GM13976 (cell line): ENCODE results near the gene PGC.

Source experiments
- DNase-seq: peaks from one replicate; pipeline ENCODE4 v3.0.0; 2012; ENCODE audit warnings: low spot score
- in situ Hi-C: fragments of 300-500 bp; cut with MboI; formaldehyde crosslinking; loops from one replicate; pipeline ENCODE4 v1.12.0; 2022; ENCODE audit warnings: low sequenced_read_pairs, mixed read lengths, inconsistent platforms; ENCODE audit not compliant: unreplicated experiment
- TF ChIP-seq, protein P1 (sequence below): IDR thresholded peaks from 2 replicates; pipeline ENCODE4 v1.5.1; 2012; ENCODE audit warnings: borderline replicate concordance, mild to moderate bottlenecking; ENCODE audit not compliant: insufficient read depth; ENCODE audit errors: extremely low read depth, missing control alignments, control extremely low read depth

PGC gene

DNA sequence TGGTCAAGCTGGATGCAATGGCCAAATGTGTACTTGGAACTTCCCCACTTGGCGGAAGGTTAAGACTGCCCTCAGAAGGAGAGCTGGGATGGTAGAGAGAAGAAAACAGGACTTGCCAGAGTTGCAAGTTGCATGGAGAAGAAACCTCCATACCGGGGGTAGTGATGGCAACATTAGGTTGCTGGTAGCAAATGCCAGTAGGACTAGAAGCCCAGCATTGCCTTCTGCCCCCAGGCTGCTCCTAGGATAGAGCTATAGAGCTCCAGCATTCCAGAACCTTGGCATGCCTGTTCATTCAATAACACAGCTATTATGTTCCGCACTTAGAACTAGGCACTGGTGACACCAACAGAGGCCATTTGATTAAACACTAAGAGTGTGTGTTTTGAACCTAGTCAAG lies 38.3 kb downstream of the PGC start:
- in situ Hi-C loops = no loop called here
- TF ChIP-seq, protein P1, sequence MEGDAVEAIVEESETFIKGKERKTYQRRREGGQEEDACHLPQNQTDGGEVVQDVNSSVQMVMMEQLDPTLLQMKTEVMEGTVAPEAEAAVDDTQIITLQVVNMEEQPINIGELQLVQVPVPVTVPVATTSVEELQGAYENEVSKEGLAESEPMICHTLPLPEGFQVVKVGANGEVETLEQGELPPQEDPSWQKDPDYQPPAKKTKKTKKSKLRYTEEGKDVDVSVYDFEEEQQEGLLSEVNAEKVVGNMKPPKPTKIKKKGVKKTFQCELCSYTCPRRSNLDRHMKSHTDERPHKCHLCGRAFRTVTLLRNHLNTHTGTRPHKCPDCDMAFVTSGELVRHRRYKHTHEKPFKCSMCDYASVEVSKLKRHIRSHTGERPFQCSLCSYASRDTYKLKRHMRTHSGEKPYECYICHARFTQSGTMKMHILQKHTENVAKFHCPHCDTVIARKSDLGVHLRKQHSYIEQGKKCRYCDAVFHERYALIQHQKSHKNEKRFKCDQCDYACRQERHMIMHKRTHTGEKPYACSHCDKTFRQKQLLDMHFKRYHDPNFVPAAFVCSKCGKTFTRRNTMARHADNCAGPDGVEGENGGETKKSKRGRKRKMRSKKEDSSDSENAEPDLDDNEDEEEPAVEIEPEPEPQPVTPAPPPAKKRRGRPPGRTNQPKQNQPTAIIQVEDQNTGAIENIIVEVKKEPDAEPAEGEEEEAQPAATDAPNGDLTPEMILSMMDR = no peak
- no peak for DNase-seq

DNA sequence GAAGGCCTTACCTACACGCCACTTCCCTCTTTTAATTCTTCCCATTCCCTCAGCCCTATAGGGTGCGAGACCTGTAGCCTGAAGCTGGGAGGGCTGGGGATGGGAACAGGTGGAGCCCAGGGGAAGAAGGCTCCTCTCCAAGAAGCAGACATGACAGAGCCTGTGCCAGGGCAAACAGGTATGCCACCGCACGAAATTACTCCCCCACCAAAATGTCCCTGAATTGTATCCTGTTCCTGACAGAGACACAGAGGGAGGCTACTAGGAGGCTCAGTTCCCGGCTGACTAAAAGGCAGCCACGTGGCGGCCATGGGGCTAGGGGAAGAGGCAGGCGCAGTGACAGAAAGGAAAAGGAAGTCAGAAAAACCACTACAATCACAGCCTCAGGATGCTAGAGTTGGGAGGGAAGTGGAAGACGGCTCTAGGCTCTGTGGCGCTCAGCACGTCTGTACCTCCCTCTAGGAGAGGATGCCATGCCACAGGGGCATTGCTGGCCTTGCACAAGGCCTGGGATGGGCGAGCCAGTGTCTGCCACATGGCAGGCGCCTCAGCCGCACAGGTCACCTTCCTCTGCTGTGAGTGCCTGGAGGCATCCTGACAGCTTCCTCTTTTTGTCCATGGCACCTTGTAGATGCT lies 39.5 kb downstream of the PGC start:
- TF ChIP-seq, protein P1 = no peak
- no peak for DNase-seq
- in situ Hi-C loops = no loop called here

DNA sequence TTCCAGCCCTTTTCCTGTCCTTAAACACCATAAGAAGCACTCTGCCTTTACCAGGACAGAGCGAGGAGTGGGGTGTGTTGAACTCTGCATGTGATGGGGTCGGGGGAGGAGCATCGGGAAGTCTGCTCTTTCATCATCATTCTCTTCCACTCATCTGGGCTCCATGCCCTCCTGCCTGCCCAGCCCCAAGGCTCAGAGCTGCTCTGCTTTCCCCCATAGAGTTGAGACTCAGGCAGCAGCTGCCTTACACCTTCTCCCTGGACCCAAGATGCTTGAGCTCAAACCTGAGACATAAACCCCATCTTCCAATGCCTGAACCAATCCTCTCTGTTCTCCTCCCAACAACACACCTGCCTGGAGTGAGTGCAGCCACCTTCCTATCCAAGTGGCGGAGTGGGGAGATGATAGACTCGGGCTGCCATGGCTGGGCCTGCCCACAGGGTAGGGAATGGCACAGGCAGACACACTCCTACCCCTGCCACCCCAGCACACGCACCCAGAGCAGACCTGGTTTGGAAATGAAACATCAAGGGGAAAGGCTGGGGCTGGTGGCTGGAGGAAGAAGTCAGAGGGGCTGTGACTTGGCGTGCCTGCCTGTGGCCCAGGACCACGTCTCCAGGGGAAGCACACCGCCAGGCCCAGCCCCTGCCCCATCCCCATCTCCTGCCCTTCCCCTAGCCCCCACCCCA lies 40.2 kb downstream of the PGC start:
- no peak for DNase-seq
- in situ Hi-C loops = no loop called here
- TF ChIP-seq, protein P1 = no peak

DNA sequence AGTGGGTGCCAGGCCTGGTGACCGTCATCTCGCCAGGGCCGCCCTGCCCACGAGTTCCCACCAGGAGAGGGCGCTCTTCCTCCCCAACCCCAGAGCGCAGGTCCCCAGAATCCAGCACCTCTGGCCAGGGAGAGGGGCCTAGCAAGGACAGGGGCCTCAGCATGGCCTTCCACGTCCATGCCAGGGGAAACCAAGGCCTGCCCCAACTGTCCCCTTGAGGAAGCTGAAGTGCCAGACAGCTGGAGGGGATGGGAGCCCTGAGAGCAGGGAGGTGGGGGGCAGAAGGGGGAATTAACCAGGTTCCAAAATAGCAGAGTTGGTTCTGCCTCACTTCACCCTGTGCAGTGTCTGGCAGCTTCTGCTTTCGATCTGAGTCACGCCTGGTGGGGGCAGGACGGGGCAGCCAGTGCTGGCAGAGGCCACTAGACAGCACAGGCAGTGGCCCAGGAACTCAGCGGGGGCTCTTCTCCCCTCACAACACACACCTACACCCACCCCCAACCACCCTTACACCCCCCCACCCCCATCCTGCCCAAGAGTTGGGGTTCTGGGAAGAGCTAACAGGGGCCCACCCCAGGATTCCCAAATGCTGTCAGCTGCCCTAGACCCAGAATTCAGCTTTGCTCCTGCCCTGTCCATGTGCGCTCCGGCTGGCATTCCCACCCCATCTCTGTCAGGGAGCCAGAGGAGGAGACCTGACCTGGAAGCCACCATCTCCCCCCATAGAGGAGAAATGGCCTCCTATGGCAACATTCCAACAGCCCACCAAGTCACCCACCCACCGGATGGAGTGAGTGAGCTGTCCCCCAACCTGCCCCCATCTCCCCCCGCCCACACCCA lies 41.0 kb downstream of the PGC start:
- TF ChIP-seq, protein P1 = peak; percentile 91
- in situ Hi-C loops = no loop called here

DNA sequence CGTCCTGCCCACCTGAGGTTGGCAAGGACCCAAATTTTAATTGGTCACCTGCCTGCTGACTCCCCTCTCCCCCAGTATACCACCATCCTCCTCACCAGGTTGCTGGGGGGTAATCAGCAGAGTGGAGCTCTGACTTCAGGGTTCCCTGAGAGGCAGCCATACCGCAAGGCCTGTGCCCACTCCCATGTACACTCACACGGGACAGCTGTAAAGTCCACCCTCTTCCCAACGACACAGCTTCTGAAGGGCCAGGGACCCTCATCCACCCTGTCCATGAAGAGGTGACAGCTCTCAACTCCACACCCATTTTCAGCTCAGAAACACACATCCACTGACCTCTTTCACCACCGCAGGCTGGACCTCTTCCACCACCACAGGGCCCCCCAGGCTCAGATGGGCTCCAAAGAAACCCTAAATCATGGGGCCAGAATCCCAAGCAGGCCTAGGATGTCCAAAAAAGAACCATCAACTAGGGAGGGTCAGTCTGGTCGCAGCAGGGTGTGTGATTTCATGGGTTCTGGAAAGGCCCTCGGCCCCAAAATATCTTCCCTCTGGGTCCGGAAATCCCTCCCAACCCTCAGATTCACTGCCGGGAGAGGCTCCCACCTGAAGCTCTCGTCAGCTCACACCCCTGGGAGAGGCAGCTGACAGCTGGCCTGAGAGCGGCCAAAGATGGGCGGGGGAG lies 41.7 kb downstream of the PGC start:
- TF ChIP-seq, protein P1 = no peak
- no peak for DNase-seq
- in situ Hi-C loops = no loop called here

More for the DNA sequence above, 41.0 kb downstream of the PGC start:
- peak; percentile 93 for DNase-seq
